ENCODE measurements around the gene AMH. TPM values are rescaled to one million over a fixed set of nuclear protein-coding genes. Genes with fewer than 3 reads are reported as not detected.

The AMH gene
- polyA plus RNA-seq, 2 of the 4 experiments (the other 2 are of a cell fraction), result 3.0 to 12.0 TPM

- Histone ChIP-seq H3K4me1 (peaks cover 28% of the 10 kb centered on the region), H3K9me3 (no peaks in the 10 kb centered on the region), H3K4me3 (peak overlapping the region; percentile 100), H3K27ac (peak overlapping the region; percentile 95 to 98), H3K4me2 (peak overlapping the region; percentile 92)
- no peak for DNase-seq (ENCODE audit: low read depth in 1 of 2, low spot score in 1 of 2)
- WGBS (ENCODE audit: missing lambda C conversion rate), result no CpG with 5 or more reads among the region's 30 CpGs
- TF ChIP-seq, protein P1, sequence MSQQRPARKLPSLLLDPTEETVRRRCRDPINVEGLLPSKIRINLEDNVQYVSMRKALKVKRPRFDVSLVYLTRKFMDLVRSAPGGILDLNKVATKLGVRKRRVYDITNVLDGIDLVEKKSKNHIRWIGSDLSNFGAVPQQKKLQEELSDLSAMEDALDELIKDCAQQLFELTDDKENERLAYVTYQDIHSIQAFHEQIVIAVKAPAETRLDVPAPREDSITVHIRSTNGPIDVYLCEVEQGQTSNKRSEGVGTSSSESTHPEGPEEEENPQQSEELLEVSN (IDR thresholded peaks at IDR 0.05; ENCODE audit: borderline replicate concordance, low read depth), result no peak
- TF ChIP-seq ZFP36 (IDR thresholded peaks at IDR 0.05; ENCODE audit: borderline replicate concordance, partially characterized antibody) (no peak), RFX5 (IDR thresholded peaks at IDR 0.05) (no peak), TFCP2L1 (CRISPR knock-in tag; IDR thresholded peaks at IDR 0.05) (no peak), HOXB5 (CRISPR knock-in tag; IDR thresholded peaks at IDR 0.05) (no peak), PHF8 (IDR thresholded peaks at IDR 0.05; ENCODE audit: borderline replicate concordance, low read depth) (no peak), CHD2 (IDR thresholded peaks at IDR 0.05; ENCODE audit: low read length, partially characterized antibody) (no peak), EHMT2 (IDR thresholded peaks at IDR 0.05; ENCODE audit: low read depth) (no peak), RNF2 (IDR thresholded peaks at IDR 0.05; ENCODE audit: borderline replicate concordance, low read depth) (no peak), RCOR1 (IDR thresholded peaks at IDR 0.05; ENCODE audit: low read depth, low read length) (no peak), ZNF302 (CRISPR knock-in tag; IDR thresholded peaks at IDR 0.05) (no peak), ZC3H11A (IDR thresholded peaks at IDR 0.05) (no peak)
- peak in 1 of 2 experiments; percentile 10; a peak in 1 of 6 replicates for ATAC-seq
- no peak for FAIRE-seq
- ChIA-PET CTCF (interaction anchor here (0.5 to 1.0 kb wide), 2 partner anchors 9 to 33 kb away, joined by 3 to 4 read pairs; no protein-coding TSS in a partner anchor), POLR2A (no interaction called here)
Observed at GRCh38 chr19:2270157-2270422, 21.0 kb downstream of the AMH start.

DNA sequence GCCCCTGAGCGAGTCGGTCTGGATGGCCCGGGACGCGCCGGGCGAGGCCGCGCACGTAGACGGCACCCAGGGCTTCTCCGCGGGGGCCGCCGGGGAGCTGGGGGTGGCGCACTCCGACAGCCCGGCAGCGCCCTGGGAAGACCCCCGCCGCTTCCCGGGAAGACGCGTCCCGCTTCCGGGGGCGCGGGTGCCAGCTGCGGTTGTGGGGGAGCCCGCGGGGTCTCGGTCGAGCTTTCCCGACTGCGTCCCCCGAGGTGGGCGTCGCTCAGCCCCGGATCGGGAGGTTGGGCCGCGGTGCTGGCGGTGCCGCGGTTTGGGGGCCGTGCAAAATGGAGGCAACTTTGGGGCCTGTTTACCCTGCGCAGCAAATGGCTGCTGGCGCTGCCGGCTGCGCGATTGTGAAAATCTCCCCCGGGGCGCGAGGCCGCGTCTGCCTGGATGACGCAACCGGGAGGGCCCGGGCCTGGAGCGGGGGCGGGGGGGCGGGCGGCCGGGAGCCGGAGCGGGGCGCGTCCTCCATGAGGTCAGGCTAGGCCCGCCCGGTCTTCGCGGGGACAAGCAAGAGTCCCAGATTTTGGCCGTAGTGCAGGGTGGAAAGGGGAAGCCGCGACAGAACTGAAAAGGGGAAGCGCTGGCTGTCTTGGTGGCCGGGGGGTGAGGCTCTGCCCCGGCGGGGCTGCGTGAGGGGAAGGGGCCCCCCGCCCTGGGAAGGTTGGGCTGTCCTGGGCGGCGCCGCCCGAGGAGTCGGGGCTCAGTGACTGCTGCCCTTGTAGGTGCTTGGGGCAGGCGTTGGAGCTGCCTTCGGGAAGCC, 21.5 kb downstream of the AMH start:
- Histone ChIP-seq H3K27ac (peak overlapping the region; percentile 95 to 98), H3K4me1 (peaks cover 28% of the 10 kb centered on the region), H3K4me3 (peak overlapping the region; percentile 100), H3K4me2 (peak overlapping the region; percentile 92), H3K9me3 (no peaks in the 10 kb centered on the region)
- ATAC-seq (peak; percentile 8 to 12; a peak in 4 of 6 replicates), FAIRE-seq (no peak), DNase-seq (ENCODE audit: low read depth in 1 of 2, low spot score in 1 of 2) (peak; percentile 46 to 64)
- WGBS (ENCODE audit: missing lambda C conversion rate), result 4% methylated on average over 9 of the region's 88 CpGs
- CTCF ChIA-PET, result interaction anchor here (0.7 to 1.6 kb wide), 5 partner anchors 10 to 36 kb away, joined by 3 to 6 read pairs (median 3); partner anchors contain the start of gene AMH
- TF ChIP-seq ESRRA (IDR thresholded peaks at IDR 0.05; ENCODE audit: borderline replicate concordance, low read length), result no peak
- TF ChIP-seq MAX (IDR thresholded peaks at IDR 0.05), result 0 out of 2 replicates have a peak, but pooled peaks have one; percentile 19
- no peak for TF ChIP-seq FOSL2 (IDR thresholded peaks at IDR 0.05)
- no peak for TF ChIP-seq FOSL2 (CRISPR knock-in tag; IDR thresholded peaks at IDR 0.05)
- TF ChIP-seq HEYL (CRISPR knock-in tag; IDR thresholded peaks at IDR 0.05), result no peak
- no peak for TF ChIP-seq PHF8 (IDR thresholded peaks at IDR 0.05; ENCODE audit: borderline replicate concordance, low read depth)
- peak; percentile 77 to 79 for TF ChIP-seq CEBPB (IDR thresholded peaks at IDR 0.05)
- no peak for TF ChIP-seq POLR2AphosphoS2 (conservative IDR thresholded peaks at IDR 0.05; ENCODE audit: low read length)
- no peak for TF ChIP-seq BCL3 (IDR thresholded peaks at IDR 0.05)
- no peak for TF ChIP-seq NR3C1 (IDR thresholded peaks at IDR 0.05)
- TF ChIP-seq MAZ (IDR thresholded peaks at IDR 0.05; ENCODE audit: borderline replicate concordance, low read depth, low read length), result no peak
- no peak for TF ChIP-seq TFCP2L1 (CRISPR knock-in tag; IDR thresholded peaks at IDR 0.05)
- POLR2A ChIA-PET, result interaction anchor here (0.7 kb wide), 1 partner anchor 101 kb away, joined by 3 read pairs; no protein-coding TSS in a partner anchor

All from A549 (cell line).